ENCODE results near the gene MYO9B.

MYO9B gene

DNA sequence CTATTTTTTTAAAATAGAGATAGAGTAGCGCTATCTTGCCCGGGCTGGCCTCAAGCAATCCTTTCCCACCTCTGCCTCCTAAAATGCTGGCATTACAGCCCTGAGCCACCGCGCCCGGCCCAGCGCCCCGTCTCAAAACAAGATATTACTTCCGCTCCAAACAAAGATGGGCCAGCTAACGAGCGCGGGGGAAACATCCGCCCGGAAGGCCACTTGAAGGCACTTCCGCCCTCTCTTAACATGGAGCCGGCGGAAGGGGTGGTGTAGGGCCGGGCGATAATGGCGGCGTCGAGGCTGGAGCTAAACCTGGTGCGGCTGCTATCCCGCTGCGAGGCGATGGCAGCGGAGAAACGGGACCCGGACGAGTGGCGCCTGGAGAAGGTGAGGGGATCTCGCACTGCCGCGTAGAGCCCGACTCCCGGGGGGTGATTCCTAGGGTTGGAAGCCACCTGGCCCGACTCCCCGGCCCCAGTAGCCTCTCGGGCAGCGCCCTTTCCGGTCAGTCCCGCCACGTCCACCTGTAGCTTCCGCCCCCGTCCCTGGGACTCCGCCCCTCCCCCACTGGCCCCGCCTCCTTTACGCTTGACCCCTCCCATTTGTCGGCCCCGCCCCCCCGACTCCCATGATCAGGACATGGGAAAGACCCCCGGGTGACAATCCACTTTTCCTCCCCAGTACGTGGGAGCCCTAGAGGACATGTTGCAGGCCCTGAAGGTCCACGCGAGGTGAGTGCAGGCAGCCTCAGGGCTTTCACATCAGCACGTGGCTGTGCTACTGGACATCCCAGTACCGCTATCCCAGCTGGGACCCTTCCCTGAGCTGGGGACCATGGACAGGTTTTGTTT, 139.8 kb downstream of the MYO9B start, which contains the start of gene USE1:
USE1 (plus strand) TSS at position 231 of the 845 bp plus-strand sequence; CDS start at position 280, 49 bp downstream.
- Histone ChIP-seq H3K9me3 (ENCODE audit: insufficient read depth, low read depth, low read length) (no peaks in the 10 kb centered on the region), H3K27me3 (ENCODE audit: insufficient read depth, low read length) (no peaks in the 10 kb centered on the region), H3K4me3 (ENCODE audit: low read length) (peak within 1 kb of the TSS; percentile 85), H3K4me1 (ENCODE audit: insufficient read depth, low read length) (peaks cover 5% of the 10 kb centered on the region), H3K27ac (ENCODE audit: low read length) (peak within 1 kb of the TSS; percentile 86), H3K9ac (ENCODE audit: low read depth, low read length) (peak within 1 kb of the TSS; percentile 96), H3K36me3 (ENCODE audit: insufficient read depth, low read depth, low read length) (peaks cover 30% of the 10 kb centered on the region)

DNA sequence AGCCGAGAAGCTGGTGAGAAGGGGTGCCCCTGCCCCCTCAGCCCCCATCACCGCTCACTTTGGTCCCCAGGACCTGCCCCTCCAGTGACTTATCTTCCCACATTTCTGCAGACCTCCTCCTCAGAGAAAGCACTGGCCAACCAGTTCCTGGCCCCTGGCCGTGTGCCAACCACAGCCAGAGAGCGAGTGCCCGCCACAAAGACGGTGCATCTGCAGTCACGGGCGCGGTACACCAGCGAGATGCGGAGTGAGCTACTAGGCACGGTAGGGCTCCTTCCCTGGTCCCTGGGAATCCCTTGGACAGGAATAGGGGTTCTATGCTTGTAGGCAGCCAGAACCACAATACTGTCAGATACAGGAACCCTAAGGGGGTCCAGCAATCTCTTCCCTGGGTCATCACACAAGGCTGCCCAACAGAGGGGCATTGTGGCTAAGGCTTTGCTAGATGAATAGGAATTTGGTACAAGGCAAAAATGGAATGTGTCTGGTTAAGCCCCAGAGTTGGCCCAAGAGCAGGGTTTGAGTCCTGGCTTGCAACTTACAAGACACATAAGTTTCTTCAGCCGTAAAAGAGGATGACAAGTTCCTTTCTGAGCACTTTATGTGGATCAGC, 140.6 kb downstream of the MYO9B start:
- Histone ChIP-seq H3K4me1 (ENCODE audit: insufficient read depth, low read length) (peaks cover 5% of the 10 kb centered on the region), H3K27me3 (ENCODE audit: insufficient read depth, low read length) (no peaks in the 10 kb centered on the region), H3K9ac (ENCODE audit: low read depth, low read length) (peak overlapping the region; percentile 7; the same call in 1 of the 2 replicates), H3K27ac (ENCODE audit: low read length) (no peak overlapping the region), H3K36me3 (ENCODE audit: insufficient read depth, low read depth, low read length) (peaks cover 24% of the 10 kb centered on the region), H3K4me3 (ENCODE audit: low read length) (peak overlapping the region; percentile 85; the same call in 1 of the 2 replicates), H3K9me3 (ENCODE audit: insufficient read depth, low read depth, low read length) (no peaks in the 10 kb centered on the region)

DNA sequence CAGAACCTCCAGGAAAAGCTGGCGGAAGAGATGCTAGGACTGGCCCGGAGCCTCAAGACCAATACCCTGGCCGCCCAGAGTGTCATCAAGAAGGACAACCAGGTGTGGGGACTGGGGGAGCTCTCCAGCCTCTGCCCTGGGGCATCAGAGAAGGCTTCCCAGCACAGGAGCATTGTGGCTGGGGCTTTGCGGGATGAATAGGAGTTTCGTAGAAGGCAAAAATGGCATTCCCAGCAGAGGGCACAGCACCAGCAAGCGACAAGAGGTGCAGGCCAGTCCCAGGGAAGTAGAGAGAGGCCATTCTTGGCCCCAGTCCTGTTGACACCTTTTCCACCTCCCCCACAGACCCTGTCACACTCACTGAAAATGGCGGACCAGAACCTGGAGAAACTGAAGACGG, 143.7 kb downstream of the MYO9B start:
- Histone ChIP-seq H3K9ac (ENCODE audit: low read depth, low read length) (no peak overlapping the region), H3K27ac (ENCODE audit: low read length) (no peak overlapping the region), H3K27me3 (ENCODE audit: insufficient read depth, low read length) (no peaks in the 10 kb centered on the region), H3K4me1 (ENCODE audit: insufficient read depth, low read length) (peaks cover 5% of the 10 kb centered on the region), H3K9me3 (ENCODE audit: insufficient read depth, low read depth, low read length) (no peaks in the 10 kb centered on the region), H3K36me3 (ENCODE audit: insufficient read depth, low read depth, low read length) (peaks cover 19% of the 10 kb centered on the region), H3K4me3 (ENCODE audit: low read length) (no peak overlapping the region)

DNA sequence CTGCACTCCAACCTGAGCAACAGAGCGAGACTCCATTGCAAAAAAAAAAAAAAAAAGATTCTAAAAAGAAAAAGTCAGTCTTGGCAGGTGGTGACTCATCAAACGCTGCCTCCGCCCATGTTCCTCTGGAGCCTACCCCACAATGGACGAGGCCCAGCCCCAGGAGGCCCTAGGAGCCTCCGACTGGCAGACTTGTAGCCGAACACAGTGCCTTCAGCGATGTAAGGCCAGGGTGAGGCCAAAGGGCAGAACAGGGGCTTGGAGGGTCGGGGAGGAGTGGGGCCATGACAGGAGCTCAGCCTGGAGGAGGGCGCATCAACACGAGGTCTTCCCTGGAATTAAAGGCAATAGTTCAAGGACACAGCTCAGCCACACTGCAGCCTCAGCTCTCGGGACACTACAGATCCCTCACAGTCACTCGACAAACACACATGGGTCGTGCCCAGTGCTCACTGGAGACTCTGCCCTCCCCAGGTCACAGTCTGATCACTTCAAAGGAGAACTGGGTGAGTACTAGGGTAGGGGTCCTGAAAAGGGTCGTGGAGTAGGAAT, 144.7 kb downstream of the MYO9B start:
- Histone ChIP-seq H3K27me3 (ENCODE audit: insufficient read depth, low read length) (no peaks in the 10 kb centered on the region), H3K36me3 (ENCODE audit: insufficient read depth, low read depth, low read length) (peaks cover 19% of the 10 kb centered on the region), H3K9me3 (ENCODE audit: insufficient read depth, low read depth, low read length) (no peaks in the 10 kb centered on the region), H3K9ac (ENCODE audit: low read depth, low read length) (no peak overlapping the region), H3K4me1 (ENCODE audit: insufficient read depth, low read length) (no peaks in the 10 kb centered on the region), H3K27ac (ENCODE audit: low read length) (no peak overlapping the region), H3K4me3 (ENCODE audit: low read length) (no peak overlapping the region)

DNA sequence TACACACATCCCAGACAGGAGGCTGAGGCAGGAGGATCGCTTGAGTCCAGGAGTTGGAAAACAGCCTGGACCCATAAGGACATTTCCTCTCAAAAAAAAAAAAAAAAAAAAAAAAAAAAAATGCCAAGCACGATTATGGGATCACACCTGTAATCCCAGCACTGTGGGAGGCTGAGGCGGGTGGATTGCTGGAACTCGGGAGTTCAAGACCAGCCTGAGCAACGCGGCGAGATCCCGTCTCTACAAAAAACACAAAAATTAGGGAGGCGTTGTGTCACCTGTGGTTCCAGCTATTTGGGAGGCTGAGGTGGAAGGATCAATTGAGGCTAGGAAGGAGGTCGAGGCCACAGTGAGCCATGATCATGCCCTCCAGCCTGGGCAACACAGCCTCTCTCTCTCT, 149.5 kb downstream of the MYO9B start:
- H3K9me3 ChIP-seq (ENCODE audit: insufficient read depth, low read depth, low read length): no peaks in the 10 kb centered on the region
- no peak overlapping the region for H3K9ac ChIP-seq (ENCODE audit: low read depth, low read length)
- H3K27me3 ChIP-seq (ENCODE audit: insufficient read depth, low read length): no peaks in the 10 kb centered on the region
- no peaks in the 10 kb centered on the region for H3K4me1 ChIP-seq (ENCODE audit: insufficient read depth, low read length)
- H3K4me3 ChIP-seq (ENCODE audit: low read length): no peak overlapping the region
- H3K27ac ChIP-seq (ENCODE audit: low read length): no peak overlapping the region
- H3K36me3 ChIP-seq (ENCODE audit: insufficient read depth, low read depth, low read length): peaks cover 5% of the 10 kb centered on the region; the same call in 1 of the 2 replicates

DNA sequence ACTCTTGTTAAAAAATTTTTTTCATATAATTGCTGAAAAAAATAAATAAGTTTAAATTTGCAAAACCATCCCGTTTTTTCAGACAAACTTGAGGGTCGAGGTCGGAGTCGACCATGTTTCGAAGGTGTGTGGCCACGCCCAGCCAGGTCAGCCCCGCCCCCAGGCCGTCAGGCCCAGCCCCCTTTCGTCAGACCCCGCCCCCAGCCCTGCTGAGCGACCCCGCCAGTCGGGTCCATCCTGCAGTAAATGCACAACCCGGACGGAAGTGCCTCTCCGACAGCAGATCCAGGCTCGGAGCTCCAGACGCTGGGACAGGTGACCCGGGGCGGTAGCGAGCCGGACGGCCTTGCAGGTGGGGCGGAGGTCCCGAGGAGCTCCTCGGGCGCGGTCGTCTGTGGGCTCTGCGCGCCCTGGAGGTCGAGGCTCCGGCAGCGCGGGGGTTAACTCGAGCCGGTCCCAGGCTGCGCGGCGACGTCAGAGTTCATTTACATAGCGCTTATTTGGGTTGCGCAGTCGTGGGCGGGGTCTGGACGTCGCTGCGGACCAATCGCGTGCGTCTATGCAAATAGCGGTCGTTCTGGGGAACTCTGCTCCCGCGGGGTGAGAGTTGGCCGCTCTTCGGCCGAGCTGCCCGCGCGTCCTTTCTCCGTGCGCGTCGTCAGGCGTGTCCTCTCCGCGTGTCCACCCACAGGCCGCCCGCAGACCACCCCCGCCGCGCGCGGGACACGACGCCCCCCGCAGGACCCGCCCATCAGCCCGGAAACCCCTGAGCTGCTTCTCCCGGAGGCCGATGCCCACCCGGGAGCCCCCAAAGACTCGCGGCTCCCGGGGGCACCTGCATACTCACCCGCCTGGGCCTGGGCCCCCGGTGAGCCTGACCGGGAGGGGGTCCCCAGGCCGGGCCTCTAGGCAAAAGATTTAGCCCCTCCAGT, 150.7 kb downstream of the MYO9B start, which contains the start of gene OCEL1:
OCEL1 (plus strand) TSS at position 225 of the 932 bp plus-strand sequence; CDS start at position 247, 22 bp downstream.
- Histone ChIP-seq H3K9me3 (ENCODE audit: insufficient read depth, low read depth, low read length) (no peaks in the 10 kb centered on the region), H3K4me1 (ENCODE audit: insufficient read depth, low read length) (no peaks in the 10 kb centered on the region), H3K9ac (ENCODE audit: low read depth, low read length) (peak within 1 kb of the TSS; percentile 71; the same call in 1 of the 2 replicates), H3K27ac (ENCODE audit: low read length) (no peak within 1 kb of the TSS), H3K4me3 (ENCODE audit: low read length) (peak within 1 kb of the TSS; percentile 71), H3K27me3 (ENCODE audit: insufficient read depth, low read length) (no peaks in the 10 kb centered on the region), H3K36me3 (ENCODE audit: insufficient read depth, low read depth, low read length) (peaks cover 15% of the 10 kb centered on the region)

DNA sequence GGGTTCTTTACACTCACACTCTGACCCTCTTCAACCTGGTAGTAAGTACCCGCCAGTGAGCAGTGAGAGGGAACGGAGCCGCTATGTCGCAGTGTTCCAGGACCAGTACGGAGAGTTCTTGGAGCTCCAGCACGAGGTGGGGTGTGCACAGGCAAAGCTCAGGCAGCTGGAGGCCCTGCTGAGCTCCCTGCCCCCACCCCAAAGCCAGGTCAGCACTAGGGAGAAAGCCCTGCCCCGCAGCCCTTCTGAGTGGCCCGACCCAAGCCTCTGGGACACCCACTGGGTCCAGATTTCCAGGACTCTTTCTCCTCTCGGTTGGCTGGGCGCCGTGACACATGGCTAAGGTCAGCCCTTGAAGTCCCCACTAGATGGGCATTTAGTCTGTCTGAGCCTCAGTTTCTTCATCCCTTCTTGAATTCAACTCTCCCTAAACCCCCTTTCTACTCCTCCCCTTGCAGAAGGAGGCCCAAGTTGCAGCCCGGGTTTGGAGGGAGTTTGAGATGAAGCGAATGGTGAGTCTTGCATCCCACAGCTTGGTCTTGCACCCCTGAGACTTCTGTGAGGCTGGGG, 152.3 kb downstream of the MYO9B start:
- Histone ChIP-seq H3K9ac (ENCODE audit: low read depth, low read length) (no peak overlapping the region), H3K27me3 (ENCODE audit: insufficient read depth, low read length) (no peaks in the 10 kb centered on the region), H3K4me1 (ENCODE audit: insufficient read depth, low read length) (no peaks in the 10 kb centered on the region), H3K27ac (ENCODE audit: low read length) (no peak overlapping the region), H3K4me3 (ENCODE audit: low read length) (no peak overlapping the region), H3K9me3 (ENCODE audit: insufficient read depth, low read depth, low read length) (no peaks in the 10 kb centered on the region), H3K36me3 (ENCODE audit: insufficient read depth, low read depth, low read length) (peaks cover 31% of the 10 kb centered on the region)

DNA sequence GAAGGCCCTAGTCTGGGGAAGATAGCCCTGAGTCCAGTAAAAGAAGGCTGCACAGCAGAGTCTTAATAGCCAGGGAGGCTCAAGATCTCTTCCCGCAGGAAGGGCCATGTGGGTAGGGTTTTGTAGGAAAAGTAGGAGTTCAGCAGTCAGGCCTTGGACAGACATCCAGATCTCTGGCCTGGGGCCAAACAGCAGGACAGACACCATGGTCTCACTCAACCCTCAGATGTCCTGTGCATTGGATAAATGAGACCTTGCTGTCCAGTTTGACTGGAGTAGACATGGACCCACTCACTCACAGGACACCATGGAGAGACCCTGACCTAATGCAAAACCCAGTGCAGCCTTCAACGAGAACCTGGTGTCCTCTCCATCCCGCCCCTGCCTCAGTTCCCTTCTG, 154.3 kb downstream of the MYO9B start:
- H3K27me3 ChIP-seq (ENCODE audit: insufficient read depth, low read length): no peaks in the 10 kb centered on the region
- H3K36me3 ChIP-seq (ENCODE audit: insufficient read depth, low read depth, low read length): peaks cover 45% of the 10 kb centered on the region
- peaks cover 5% of the 10 kb centered on the region; the same call in 1 of the 2 replicates for H3K4me1 ChIP-seq (ENCODE audit: insufficient read depth, low read length)
- no peaks in the 10 kb centered on the region for H3K9me3 ChIP-seq (ENCODE audit: insufficient read depth, low read depth, low read length)
- no peak overlapping the region for H3K4me3 ChIP-seq (ENCODE audit: low read length)
- H3K9ac ChIP-seq (ENCODE audit: low read depth, low read length): no peak overlapping the region
- no peak overlapping the region for H3K27ac ChIP-seq (ENCODE audit: low read length)

DNA sequence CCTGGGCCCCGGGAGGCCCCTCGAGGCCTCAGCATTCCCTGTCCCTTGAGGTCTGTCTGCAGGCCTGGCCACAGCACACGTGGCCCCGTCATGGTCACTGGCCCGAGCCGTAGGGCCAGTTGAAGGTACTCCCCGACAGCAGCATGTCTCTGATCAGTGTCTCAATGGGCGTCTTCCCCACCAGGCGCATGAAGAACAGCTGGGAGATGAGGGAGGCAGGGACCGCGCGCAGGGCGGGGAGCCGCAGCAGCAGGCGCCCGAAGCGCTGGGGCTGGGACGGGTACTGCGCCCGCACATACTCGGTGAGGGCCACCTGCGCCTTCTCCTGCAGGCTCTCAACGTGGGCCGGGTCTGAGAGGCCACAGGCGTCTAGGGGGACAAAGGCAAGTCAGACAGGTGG, 156.7 kb downstream of the MYO9B start:
- no peaks in the 10 kb centered on the region for H3K9me3 ChIP-seq (ENCODE audit: insufficient read depth, low read depth, low read length)
- no peaks in the 10 kb centered on the region for H3K27me3 ChIP-seq (ENCODE audit: insufficient read depth, low read length)
- peaks cover 51% of the 10 kb centered on the region for H3K36me3 ChIP-seq (ENCODE audit: insufficient read depth, low read depth, low read length)
- H3K4me3 ChIP-seq (ENCODE audit: low read length): no peak overlapping the region
- H3K9ac ChIP-seq (ENCODE audit: low read depth, low read length): no peak overlapping the region
- H3K4me1 ChIP-seq (ENCODE audit: insufficient read depth, low read length): peaks cover 10% of the 10 kb centered on the region; the same call in 1 of the 2 replicates
- no peak overlapping the region for H3K27ac ChIP-seq (ENCODE audit: low read length)

DNA sequence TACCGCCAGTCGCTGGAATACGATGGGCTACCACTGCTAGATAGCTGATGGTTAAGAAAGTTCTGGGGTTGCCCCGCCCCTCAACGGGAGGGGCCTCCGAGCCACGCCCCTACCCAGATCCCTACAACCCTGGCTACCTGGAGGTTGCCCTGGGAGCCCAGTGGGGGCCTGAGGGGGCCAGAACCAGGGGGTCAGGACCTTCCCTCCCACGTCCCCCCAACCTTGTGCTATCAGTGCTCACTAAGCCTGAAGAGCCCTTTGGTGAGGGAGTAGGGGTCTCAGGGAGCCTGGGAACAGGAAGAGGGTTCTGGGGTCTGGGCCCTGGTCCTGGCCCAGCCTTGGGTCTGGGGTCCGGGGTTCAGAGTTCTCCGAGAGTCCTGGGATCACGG, 159.3 kb downstream of the MYO9B start:
- H3K9me3 ChIP-seq (ENCODE audit: insufficient read depth, low read depth, low read length): no peaks in the 10 kb centered on the region
- H3K4me1 ChIP-seq (ENCODE audit: insufficient read depth, low read length): peaks cover 10% of the 10 kb centered on the region; the same call in 1 of the 2 replicates
- H3K4me3 ChIP-seq (ENCODE audit: low read length): peak overlapping the region; percentile 85
- H3K36me3 ChIP-seq (ENCODE audit: insufficient read depth, low read depth, low read length): peaks cover 61% of the 10 kb centered on the region
- peak overlapping the region; percentile 90; the same call in 1 of the 2 replicates for H3K9ac ChIP-seq (ENCODE audit: low read depth, low read length)
- H3K27ac ChIP-seq (ENCODE audit: low read length): peak overlapping the region; percentile 71
- no peaks in the 10 kb centered on the region for H3K27me3 ChIP-seq (ENCODE audit: insufficient read depth, low read length)

All from iPS-20b (cell line).